Spinal cord (tissue), 10 donors: Measurements from ENCODE around the gene SLC16A4. TPM values are rescaled to one million over a fixed set of nuclear protein-coding genes. Genes with fewer than 3 reads are reported as not detected.
"Not testable (repeated sequence)": the region's sequence is repeated elsewhere in the genome, so short reads cannot be mapped to it uniquely, and the experiment has no call there.

Experiments used
- DNase-seq, 6 donors: peaks; one replicate each; pipeline versions ENCODE4 v3.0.0 to v3.0.0-alpha.2; 2013 to 2015; ENCODE audit warnings: low spot score in 6 of 6, low read depth in 4 of 6
- H3K27ac ChIP-seq: one replicate; pipeline ENCODE4 v1.5.1; 2013; ENCODE audit warnings: low read depth, low read length, control low read depth
- H3K27me3 ChIP-seq: one replicate; pipeline ENCODE4 v1.6.1; 2013; ENCODE audit warnings: low read length; ENCODE audit not compliant: control insufficient read depth, insufficient read depth
- H3K36me3 ChIP-seq: one replicate; pipeline ENCODE4 v1.6.1; 2013; ENCODE audit warnings: low read length; ENCODE audit not compliant: control insufficient read depth, insufficient read depth
- H3K4me1 ChIP-seq: one replicate; pipeline ENCODE4 v1.6.1; 2013; ENCODE audit warnings: low read length; ENCODE audit not compliant: control insufficient read depth, insufficient read depth
- H3K4me3 ChIP-seq: one replicate; pipeline ENCODE4 v1.5.1; 2013; ENCODE audit warnings: low read depth, low read length, control low read depth
- H3K9me3 ChIP-seq: one replicate; pipeline ENCODE4 v1.6.1; 2013; ENCODE audit warnings: low read length; ENCODE audit not compliant: control insufficient read depth, insufficient read depth
- WGBS: methylation state at CpG from one replicate; pipeline ENCODE4 v1.1.5; 2013; ENCODE audit warnings: missing lambda C conversion rate; ENCODE audit not compliant: insufficient coverage; 5-methylcytosine and 5-hydroxymethylcytosine counted together
- long read RNA-seq, 4 donors: transcript quantifications; one replicate each; lab custom pipeline, GENCODE V29; 2026
- polyA plus RNA-seq, 2 donors: library from polyadenylated mRNA; unstranded; fragments of 120-200 nt; gene quantifications; one replicate each; pipeline ENCODE4 v1.2.1, GENCODE V29; 2013; ENCODE audit not compliant: insufficient read length in 2 of 2
- total RNA-seq, 2 donors: library from RNA; depleted of rRNA in 1 of 2; stranded (reverse); fragments of 120-200 nt in 1 of 2; fragments of >200 nt in 1 of 2; gene quantifications; one replicate each; pipeline versions ENCODE4 v1.2.3 to v1.2.4, GENCODE V29; 2013 to 2014
- donor health status: healthy.

Gene SLC16A4
- 10 to 100 TPM; 24.1 to 27.5 TPM for total RNA-seq
- 1 to 10 TPM; 7.7 to 9.4 TPM for polyA plus RNA-seq
- long read RNA-seq, donor 1, partial matches to known transcripts: 0 of 1 reads
- long read RNA-seq, donor 1, other reads (novel, unspliced or antisense): 0 of 1 reads
- long read RNA-seq, donor 2: 0 reads
- long read RNA-seq, donor 3, partial matches to known transcripts: 0 of 1 reads
- long read RNA-seq, donor 3, other reads (novel, unspliced or antisense): 0 of 1 reads
- long read RNA-seq, donor 4, partial matches to known transcripts: 0 of 1 reads
- long read RNA-seq, donor 4, other reads (novel, unspliced or antisense): 0 of 1 reads

- H3K27ac ChIP-seq: peak within 1 kb of the TSS; percentile 83
- H3K9me3 ChIP-seq: no peaks in the 10 kb centered on the region
- H3K36me3 ChIP-seq: no peaks in the 10 kb centered on the region
- peak within 1 kb of the TSS; percentile 19 for H3K4me3 ChIP-seq
- H3K27me3 ChIP-seq: no peaks in the 10 kb centered on the region
- DNase-seq: peak in 3 of 6 donors; percentile 7 to 91 (median 49)
- 24% methylated on average over 2 of the region's 8 CpGs for WGBS
- H3K4me1 ChIP-seq: no peaks in the 10 kb centered on the region
Measured at GRCh38 chr1:110390692-110391245, at the start of gene SLC16A4. TSS of gene SLC16A4 (minus strand) at chr1:110391026. CDS start at chr1:110389323, 1,703 bp downstream.

GRCh38 chr1:110439873-110440272 is 49.0 kb upstream of the SLC16A4 start:
- H3K4me1 ChIP-seq, H3K27me3 ChIP-seq, H3K4me3 ChIP-seq, DNase-seq, H3K9me3 ChIP-seq, H3K27ac ChIP-seq, H3K36me3 ChIP-seq: not testable (repeated sequence)
- WGBS: 100% methylated on average over 1 of the region's 3 CpGs

- H3K27me3 ChIP-seq: no peaks in the 10 kb centered on the region
- no peak overlapping the region for H3K4me3 ChIP-seq
- 84% methylated on average over 3 of the region's 4 CpGs for WGBS
- no peaks in the 10 kb centered on the region for H3K36me3 ChIP-seq
- no peak overlapping the region for H3K27ac ChIP-seq
- no peak for DNase-seq
- peaks cover 8% of the 10 kb centered on the region for H3K4me1 ChIP-seq
- H3K9me3 ChIP-seq: no peaks in the 10 kb centered on the region
Measured at GRCh38 chr1:110438893-110439292, 48.1 kb upstream of the SLC16A4 start.

GRCh38 chr1:110437645-110438299 is 46.9 kb upstream of the SLC16A4 start:
- H3K36me3 ChIP-seq, H3K9me3 ChIP-seq, DNase-seq, H3K27ac ChIP-seq, H3K27me3 ChIP-seq, H3K4me3 ChIP-seq: not testable (repeated sequence)
- 81% methylated on average over 9 of the region's 9 CpGs for WGBS
- H3K4me1 ChIP-seq: peaks cover 13% of the 10 kb centered on the region

- no peak overlapping the region for H3K4me3 ChIP-seq
- no peaks in the 10 kb centered on the region for H3K27me3 ChIP-seq
- H3K9me3 ChIP-seq: no peaks in the 10 kb centered on the region
- DNase-seq: peak in 1 of 6 donors; percentile 33
- no peaks in the 10 kb centered on the region for H3K36me3 ChIP-seq
- WGBS: 58% methylated on average over 6 of the region's 7 CpGs
- peak overlapping the region; percentile 50 for H3K27ac ChIP-seq
- peaks cover 13% of the 10 kb centered on the region for H3K4me1 ChIP-seq
Measured at GRCh38 chr1:110436635-110437034, 45.8 kb upstream of the SLC16A4 start.

GRCh38 chr1:110434946-110435345 is 44.1 kb upstream of the SLC16A4 start:
- no peaks in the 10 kb centered on the region for H3K36me3 ChIP-seq
- DNase-seq: no peak
- no peaks in the 10 kb centered on the region for H3K9me3 ChIP-seq
- peaks cover 6% of the 10 kb centered on the region for H3K27me3 ChIP-seq
- H3K4me1 ChIP-seq: peaks cover 13% of the 10 kb centered on the region
- H3K4me3 ChIP-seq: no peak overlapping the region
- H3K27ac ChIP-seq: no peak overlapping the region
- 33% methylated on average over 1 of the region's 3 CpGs for WGBS

- DNase-seq: no peak
- Histone ChIP-seq H3K27ac (no peak overlapping the region), H3K36me3 (no peaks in the 10 kb centered on the region), H3K4me1 (peaks cover 13% of the 10 kb centered on the region), H3K9me3 (no peaks in the 10 kb centered on the region), H3K27me3 (peaks cover 6% of the 10 kb centered on the region), H3K4me3 (no peak overlapping the region)
- WGBS: 36% methylated on average over 2 of the region's 3 CpGs
Measured at GRCh38 chr1:110433803-110434202, 43.0 kb upstream of the SLC16A4 start.

- no peak for DNase-seq
- peaks cover 6% of the 10 kb centered on the region for H3K27me3 ChIP-seq
- no CpG with 5 or more reads among the region's 2 CpGs for WGBS
- H3K36me3 ChIP-seq: no peaks in the 10 kb centered on the region
- H3K4me1 ChIP-seq: peaks cover 13% of the 10 kb centered on the region
- no peak overlapping the region for H3K4me3 ChIP-seq
- no peaks in the 10 kb centered on the region for H3K9me3 ChIP-seq
- no peak overlapping the region for H3K27ac ChIP-seq
Measured at GRCh38 chr1:110433213-110433612, 42.4 kb upstream of the SLC16A4 start.

GRCh38 chr1:110430901-110431300 is 40.1 kb upstream of the SLC16A4 start:
- no peaks in the 10 kb centered on the region for H3K9me3 ChIP-seq
- peaks cover 10% of the 10 kb centered on the region for H3K4me1 ChIP-seq
- WGBS: 100% methylated on average over 1 of the region's 4 CpGs
- no peak overlapping the region for H3K27ac ChIP-seq
- no peaks in the 10 kb centered on the region for H3K36me3 ChIP-seq
- DNase-seq: no peak
- no peak overlapping the region for H3K4me3 ChIP-seq
- H3K27me3 ChIP-seq: peaks cover 6% of the 10 kb centered on the region
